Renal cortex interstitium (tissue), 11 donors: ENCODE data around the gene ALDOB. TPM values are rescaled to one million over a fixed set of nuclear protein-coding genes. Genes with fewer than 3 reads are reported as not detected.

Experiments used
- DNase-seq, 11 donors: peaks; one replicate each; pipeline ENCODE4 v3.0.0-alpha.2; 2013; ENCODE audit warnings: low read depth in 9 of 11, low spot score in 4 of 11; ENCODE audit errors: extremely low read depth in 1 of 11
- polyA plus RNA-seq, 3 donors: library from polyadenylated mRNA; unstranded; fragments of 120-200 nt; gene quantifications; one replicate each; pipeline ENCODE4 v1.2.1, GENCODE V29; 2013; ENCODE audit not compliant: insufficient read length in 3 of 3

ALDOB gene
- polyA plus RNA-seq, 3 donors, result 730 to 816 (median 733) TPM

DNA sequence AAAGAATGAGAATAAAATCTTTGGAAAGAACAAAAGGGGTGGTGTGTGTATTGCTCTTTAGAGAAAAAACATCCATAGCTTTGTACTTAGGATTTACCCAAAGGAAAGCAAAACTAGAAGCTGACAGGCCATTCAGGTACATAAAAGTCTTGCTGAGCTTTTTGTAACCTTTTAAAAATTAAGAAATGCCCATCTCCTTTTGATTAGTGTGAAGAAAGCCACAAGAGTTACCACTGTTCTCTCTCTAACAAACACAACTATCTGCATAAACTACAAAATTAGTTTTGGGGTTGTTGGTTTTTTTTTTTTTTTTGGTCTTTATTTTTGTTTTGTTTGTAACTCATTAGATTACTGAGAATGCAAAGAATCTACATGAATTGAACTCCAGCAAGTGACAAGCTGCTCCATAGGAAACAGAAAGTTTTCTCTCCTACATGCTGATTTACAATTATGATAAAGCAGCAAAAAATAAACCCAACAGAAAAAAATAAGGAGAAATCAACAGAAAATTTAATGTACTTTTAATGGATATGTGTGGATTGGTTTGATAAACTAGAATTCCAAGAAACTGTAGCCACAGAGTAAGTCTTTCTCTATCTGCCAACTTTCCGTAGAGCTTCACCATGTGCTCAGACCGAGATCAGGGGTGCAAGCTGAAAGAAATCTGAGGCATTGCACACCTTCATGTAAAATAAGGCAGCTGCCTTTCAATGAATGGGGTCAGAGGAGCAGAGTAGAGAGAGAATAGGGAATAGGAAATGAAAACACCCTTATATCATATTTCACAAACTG lies 63.1 kb downstream of the ALDOB start:
- DNase-seq, result no peak

DNA sequence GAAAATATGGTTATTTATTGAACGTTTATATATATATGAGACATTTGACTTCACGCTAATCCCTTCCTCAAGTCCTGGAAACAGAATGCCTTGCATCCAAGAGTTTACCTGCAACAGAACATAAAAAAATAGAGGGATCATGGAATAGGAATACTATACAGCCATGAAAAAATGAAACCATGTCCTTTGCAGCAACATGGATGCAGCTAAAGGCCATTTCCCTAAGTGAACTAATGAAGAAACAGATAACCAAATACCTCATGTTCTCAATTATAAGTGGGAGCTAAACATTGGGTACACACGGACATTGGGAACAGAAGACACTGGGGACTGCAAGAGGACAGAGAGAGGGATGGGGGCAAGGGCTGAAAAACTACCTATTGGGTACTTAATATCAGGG lies 63.8 kb downstream of the ALDOB start:
- DNase-seq, result no peak

Other genes with a start within 250 kb of the ALDOB start
- under 1 TPM; 0.32 to 0.39 (median 0.36) TPM for gene BAAT, start 50.8 kb downstream of the ALDOB start, polyA plus RNA-seq
- gene MRPL50, start 37.2 kb downstream of the ALDOB start, polyA plus RNA-seq, result 10 to 100 TPM; 23.2 to 28.8 (median 24.3) TPM
- gene ZNF189, start 36.9 kb downstream of the ALDOB start, polyA plus RNA-seq, result 10 to 100 TPM; 40.0 to 51.3 (median 47.9) TPM
- gene RNF20, start 98.1 kb upstream of the ALDOB start, polyA plus RNA-seq, result 10 to 100 TPM; 59.9 to 71.9 (median 60.3) TPM
- gene PPP3R2, start 159.2 kb upstream of the ALDOB start, polyA plus RNA-seq, result under 1 TPM in 1 of 3 donors, not detected in 2; 0.06 TPM